ENCODE results near the gene SLIT3. TPM values are rescaled to one million over a fixed set of nuclear protein-coding genes. Genes with fewer than 3 reads are reported as not detected.

The SLIT3 gene
- total RNA-seq, 1 donor from 2014 or later: 3.2 TPM

GRCh38 chr5:168663276-168664004, 637.5 kb downstream of the SLIT3 start:
- no peaks in the 10 kb centered on the region for H3K4me1 Mint-ChIP-seq (ENCODE audit: unreplicated experiment)
- H3K36me3 Mint-ChIP-seq (ENCODE audit: low read depth, unreplicated experiment): no peaks in the 10 kb centered on the region
- H3K4me3 Mint-ChIP-seq (ENCODE audit: unreplicated experiment): no peak overlapping the region
- H3K9me3 Mint-ChIP-seq (ENCODE audit: unreplicated experiment): no peaks in the 10 kb centered on the region
- no peak overlapping the region for H3K27ac Mint-ChIP-seq (ENCODE audit: unreplicated experiment)
- H3K27me3 Mint-ChIP-seq (ENCODE audit: unreplicated experiment): peaks cover 1% of the 10 kb centered on the region
- no peak for TF ChIP-seq CTCF (IDR thresholded peaks at IDR 0.05; ENCODE audit: unreplicated experiment)
- no peak for DNase-seq (ENCODE audit: low spot score)

DNA sequence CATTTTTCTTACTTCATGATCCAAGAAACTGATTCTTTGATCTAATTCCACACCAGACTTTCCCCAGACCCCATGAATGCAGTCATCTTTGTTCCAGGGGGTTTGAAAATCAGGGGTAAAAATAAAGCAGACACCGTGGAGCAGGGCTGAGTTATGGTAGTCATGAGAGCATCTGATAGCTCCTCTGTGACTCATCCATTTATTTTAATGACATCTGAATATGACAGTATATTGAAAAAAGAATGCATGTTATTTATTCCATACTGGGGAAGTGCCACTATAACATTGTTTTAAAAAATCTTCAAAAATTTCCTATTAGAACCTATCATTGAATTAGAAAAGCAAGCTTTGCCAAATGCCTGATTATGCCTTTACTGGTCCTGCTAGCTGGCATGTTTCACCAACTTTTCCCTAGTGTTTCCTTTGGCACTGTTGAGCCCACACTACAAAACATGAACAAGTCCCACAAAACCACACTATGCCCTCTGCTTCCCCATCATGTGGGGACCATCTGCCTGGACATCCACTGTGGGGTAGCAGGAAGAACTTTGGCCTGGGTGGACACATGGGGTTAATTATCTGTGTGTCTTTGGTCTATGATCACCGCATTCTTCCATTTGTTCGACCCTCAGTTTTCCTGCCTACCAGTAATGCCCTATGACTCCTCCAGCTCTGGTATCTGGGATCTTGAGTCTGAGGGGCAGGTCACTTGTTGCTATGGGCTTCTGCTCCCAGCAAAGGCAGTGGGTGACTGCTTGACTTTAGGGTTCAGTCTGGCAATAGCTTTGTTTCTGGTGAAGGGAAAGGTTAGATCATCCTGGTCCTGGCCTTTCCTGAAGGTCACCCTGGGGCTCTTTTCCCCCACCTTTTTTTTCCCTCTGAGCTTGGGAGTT, 639.1 kb downstream of the SLIT3 start:
- no peaks in the 10 kb centered on the region for H3K27me3 Mint-ChIP-seq (ENCODE audit: unreplicated experiment)
- DNase-seq (ENCODE audit: low spot score): no peak
- no peaks in the 10 kb centered on the region for H3K4me1 Mint-ChIP-seq (ENCODE audit: unreplicated experiment)
- H3K27ac Mint-ChIP-seq (ENCODE audit: unreplicated experiment): no peak overlapping the region
- no peak for TF ChIP-seq CTCF (IDR thresholded peaks at IDR 0.05; ENCODE audit: unreplicated experiment)
- no peaks in the 10 kb centered on the region for H3K36me3 Mint-ChIP-seq (ENCODE audit: low read depth, unreplicated experiment)
- H3K9me3 Mint-ChIP-seq (ENCODE audit: unreplicated experiment): no peaks in the 10 kb centered on the region
- no peak overlapping the region for H3K4me3 Mint-ChIP-seq (ENCODE audit: unreplicated experiment)

- H3K4me3 Mint-ChIP-seq (ENCODE audit: unreplicated experiment): no peak overlapping the region
- H3K36me3 Mint-ChIP-seq (ENCODE audit: low read depth, unreplicated experiment): no peaks in the 10 kb centered on the region
- no peaks in the 10 kb centered on the region for H3K4me1 Mint-ChIP-seq (ENCODE audit: unreplicated experiment)
- H3K27me3 Mint-ChIP-seq (ENCODE audit: unreplicated experiment): no peaks in the 10 kb centered on the region
- DNase-seq (ENCODE audit: low spot score): no peak
- no peak overlapping the region for H3K27ac Mint-ChIP-seq (ENCODE audit: unreplicated experiment)
- H3K9me3 Mint-ChIP-seq (ENCODE audit: unreplicated experiment): no peaks in the 10 kb centered on the region
- no peak for TF ChIP-seq CTCF (IDR thresholded peaks at IDR 0.05; ENCODE audit: unreplicated experiment)
These were observed 640.2 kb downstream of the SLIT3 start for GRCh38 chr5:168660691-168661090.

- DNase-seq (ENCODE audit: low spot score): no peak
- no peaks in the 10 kb centered on the region for H3K36me3 Mint-ChIP-seq (ENCODE audit: low read depth, unreplicated experiment)
- H3K4me3 Mint-ChIP-seq (ENCODE audit: unreplicated experiment): no peak overlapping the region
- H3K27ac Mint-ChIP-seq (ENCODE audit: unreplicated experiment): no peak overlapping the region
- no peaks in the 10 kb centered on the region for H3K9me3 Mint-ChIP-seq (ENCODE audit: unreplicated experiment)
- no peak for TF ChIP-seq CTCF (IDR thresholded peaks at IDR 0.05; ENCODE audit: unreplicated experiment)
- peaks cover 5% of the 10 kb centered on the region for H3K4me1 Mint-ChIP-seq (ENCODE audit: unreplicated experiment)
- no peaks in the 10 kb centered on the region for H3K27me3 Mint-ChIP-seq (ENCODE audit: unreplicated experiment)
These were observed 641.6 kb downstream of the SLIT3 start for GRCh38 chr5:168659286-168659847.
